Right kidney (tissue), 9 donors: ENCODE measurements around the gene NOS1.
"Not testable (repeated sequence)": the region's sequence is repeated elsewhere in the genome, so short reads cannot be mapped to it uniquely, and the experiment has no call there.

Experiments
- DNase-seq: peaks from one replicate; pipeline ENCODE4 v3.0.0-alpha.2; 2016
- long read RNA-seq, 8 donors: transcript quantifications; one replicate each; lab custom pipeline, GENCODE V29; 2026

The NOS1 gene
- long read RNA-seq, donor 1 = 0 reads
- long read RNA-seq, donor 2 = 0 reads
- long read RNA-seq, donor 3 = 0 reads
- long read RNA-seq, donor 4 = 0 reads
- long read RNA-seq, donor 5 = 0 reads
- long read RNA-seq, donor 6 = 0 reads
- long read RNA-seq, donor 7 = 0 reads
- long read RNA-seq, donor 8 = 0 reads

- no peak for DNase-seq
Observed at GRCh38 chr12:117361347-117361751, at the start of gene NOS1. TSS of gene NOS1 (minus strand) at chr12:117361626. CDS start at chr12:117331069, 30,557 bp downstream.

- DNase-seq = no peak
Observed at GRCh38 chr12:117409286-117409685, 47.9 kb upstream of the NOS1 start.

- DNase-seq = peak; percentile 33
Observed at GRCh38 chr12:117408161-117408791, 46.9 kb upstream of the NOS1 start.

- no peak for DNase-seq
Observed at GRCh38 chr12:117404940-117405339, 43.5 kb upstream of the NOS1 start.

- no peak for DNase-seq
Observed at GRCh38 chr12:117404203-117404853, 42.9 kb upstream of the NOS1 start.

GRCh38 chr12:117403586-117404139 lies 42.2 kb upstream of the NOS1 start:
- DNase-seq = no peak

- DNase-seq = no peak
Observed at GRCh38 chr12:117402363-117402762, 40.9 kb upstream of the NOS1 start.

- DNase-seq = no peak
Observed at GRCh38 chr12:117400912-117401311, 39.5 kb upstream of the NOS1 start.

GRCh38 chr12:117398482-117398881 lies 37.1 kb upstream of the NOS1 start:
- DNase-seq = not testable (repeated sequence)

- no peak for DNase-seq
Observed at GRCh38 chr12:117395766-117396165, 34.3 kb upstream of the NOS1 start.

- DNase-seq = no peak
Observed at GRCh38 chr12:117394491-117394890, 33.1 kb upstream of the NOS1 start.

- no peak for DNase-seq
Observed at GRCh38 chr12:117393656-117394055, 32.2 kb upstream of the NOS1 start.

GRCh38 chr12:117390866-117391265 lies 29.4 kb upstream of the NOS1 start:
- no peak for DNase-seq

- DNase-seq = peak; percentile 10
Observed at GRCh38 chr12:117388951-117389446, 27.6 kb upstream of the NOS1 start.

GRCh38 chr12:117387832-117388231 lies 26.4 kb upstream of the NOS1 start:
- DNase-seq = no peak

GRCh38 chr12:117384735-117385134 lies 23.3 kb upstream of the NOS1 start:
- no peak for DNase-seq

GRCh38 chr12:117380083-117380482 lies 18.7 kb upstream of the NOS1 start:
- no peak for DNase-seq

- DNase-seq = no peak
Observed at GRCh38 chr12:117377758-117378157, 16.3 kb upstream of the NOS1 start.

GRCh38 chr12:117370588-117370987 lies 9.2 kb upstream of the NOS1 start:
- no peak for DNase-seq

- DNase-seq = not testable (repeated sequence)
Observed at GRCh38 chr12:117370000-117370399, 8.6 kb upstream of the NOS1 start.

GRCh38 chr12:117367006-117367638 lies 5.7 kb upstream of the NOS1 start:
- DNase-seq = peak; percentile 46

GRCh38 chr12:117365049-117365616 lies 3.7 kb upstream of the NOS1 start:
- no peak for DNase-seq
